HepG2 (cell line): ENCODE measurements around the gene CNTN5. TPM values are rescaled to one million over a fixed set of nuclear protein-coding genes. Genes with fewer than 3 reads are reported as not detected.

Experiments used
- ATF5 ChIP-seq: sonication (generic); formaldehyde crosslinking; IDR thresholded peaks from 2 replicates; pipeline ENCODE4 v1.4.0; 2020; ENCODE audit warnings: mild to moderate bottlenecking, low read depth, missing genetic modification reagents
- ELK4 ChIP-seq: sonication (generic); formaldehyde crosslinking; IDR thresholded peaks from 2 replicates; pipeline ENCODE4 v1.9.0; 2021; ENCODE audit warnings: missing genetic modification reagents, borderline replicate concordance
- GABPA ChIP-seq, 2 experiments: IDR thresholded peaks; 2 replicates each; pipeline ENCODE4 v1.6.1; 2011 to 2016; ENCODE audit warnings: low read depth in 2 of 2, low read length in 1 of 2, missing biosample characterization in 1 of 2, missing genetic modification characterization in 1 of 2
- HNF4G ChIP-seq, 2 experiments: sonication (generic) in 1 of 2; formaldehyde crosslinking in 1 of 2; IDR thresholded peaks; 2 replicates each; pipeline versions ENCODE4 v1.4.0 to v1.6.1; 2011 to 2020; ENCODE audit warnings: borderline replicate concordance in 2 of 2, low read depth in 2 of 2, mild to moderate bottlenecking in 2 of 2, low read length in 1 of 2, missing genetic modification reagents in 1 of 2, moderate library complexity in 1 of 2
- KLF13 ChIP-seq: sonication (generic); formaldehyde crosslinking; IDR thresholded peaks from 2 replicates; pipeline ENCODE4 v1.4.0; 2020; ENCODE audit warnings: mild to moderate bottlenecking, missing genetic modification reagents
- MATR3 ChIP-seq: sonication (generic); formaldehyde crosslinking; IDR thresholded peaks from 2 replicates; pipeline ENCODE4 v1.4.0; 2020; ENCODE audit warnings: missing genetic modification reagents
- MED1 ChIP-seq: sonication (generic); formaldehyde crosslinking; IDR thresholded peaks from 2 replicates; pipeline ENCODE4 v1.4.0; 2020; ENCODE audit warnings: missing genetic modification reagents
- PCBP1 ChIP-seq: fragments of 200-400 bp; formaldehyde crosslinking; IDR thresholded peaks from 2 replicates; pipeline ENCODE4 v1.6.1; 2017; ENCODE audit warnings: mild to moderate bottlenecking, low read depth, low read length, borderline replicate concordance
- POLR2AphosphoS5 ChIP-seq: IDR thresholded peaks from 2 replicates; pipeline ENCODE4 v1.6.1; 2012; ENCODE audit warnings: low read depth, low read length
- SETDB1 ChIP-seq: sonication (generic); formaldehyde crosslinking; IDR thresholded peaks from 2 replicates; pipeline ENCODE4 v1.5.1; 2020; ENCODE audit warnings: missing genetic modification reagents, mild to moderate bottlenecking, borderline replicate concordance
- SMAD1 ChIP-seq: sonication (generic); formaldehyde crosslinking; IDR thresholded peaks from 2 replicates; pipeline ENCODE4 v1.4.0; 2020; ENCODE audit warnings: missing genetic modification reagents, low read depth, mild to moderate bottlenecking, borderline replicate concordance
- SUZ12 ChIP-seq: fragments of 150-350 bp; IDR thresholded peaks from 2 replicates; pipeline ENCODE4 v1.6.1; 2014; ENCODE audit warnings: low read depth, low read length
- ZGPAT ChIP-seq: IDR thresholded peaks from 2 replicates; pipeline ENCODE4 v1.6.1; 2016; ENCODE audit warnings: mild to moderate bottlenecking
- ZNF121 ChIP-seq: sonication (generic); formaldehyde crosslinking; IDR thresholded peaks from 2 replicates; pipeline ENCODE4 v1.5.0; 2020; ENCODE audit warnings: mild to moderate bottlenecking, missing genetic modification reagents
- ZNF530 ChIP-seq: sonication (generic); formaldehyde crosslinking; IDR thresholded peaks from 2 replicates; pipeline ENCODE4 v1.5.0; 2020; ENCODE audit warnings: low read depth, mild to moderate bottlenecking, missing genetic modification reagents
- ZNF574 ChIP-seq: sonication (generic); formaldehyde crosslinking; IDR thresholded peaks from 2 replicates; pipeline ENCODE4 v1.4.0; 2020; ENCODE audit warnings: missing genetic modification reagents
- ZNF747 ChIP-seq: sonication (generic); formaldehyde crosslinking; IDR thresholded peaks from 2 replicates; pipeline ENCODE4 v1.8.1; 2023; ENCODE audit warnings: missing genetic modification reagents, mild to moderate bottlenecking, borderline replicate concordance
- ZNF766 ChIP-seq: sonication (generic); formaldehyde crosslinking; IDR thresholded peaks from 2 replicates; pipeline ENCODE4 v1.5.0; 2020; ENCODE audit warnings: missing genetic modification reagents, borderline replicate concordance
- ZNF841 ChIP-seq: sonication (generic); formaldehyde crosslinking; IDR thresholded peaks from 2 replicates; pipeline ENCODE4 v1.8.1; 2023; ENCODE audit warnings: missing genetic modification reagents, borderline replicate concordance
- polyA plus RNA-seq, 8 experiments: library from polyadenylated mRNA; depleted of rRNA in 3 of 8; stranded (reverse) in 7 of 8; unstranded in 1 of 8; fragments of >200 nt; fragmentation: Illumina TruSeq in 4 of 8; extraction: Trizol in 4 of 8; gene quantifications; 2 replicates each; pipeline versions ENCODE4 v1.2.1 to v1.2.3, GENCODE V29; 2011 to 2016; ENCODE audit warnings: low read depth in 4 of 8, missing spikeins in 1 of 8, mixed read lengths in 1 of 8; ENCODE audit not compliant: insufficient read depth in 1 of 8
- total RNA-seq, 5 experiments: library from RNA; depleted of rRNA; stranded (reverse); fragments of >200 nt; fragmentation: Illumina TruSeq; extraction: Trizol; gene quantifications; 2 replicates each; pipeline ENCODE4 v1.2.3, GENCODE V29; 2016; ENCODE audit warnings: low read depth in 1 of 5

The CNTN5 gene
- total and polyA plus RNA-seq, 2 of the 13 experiments (the other 11 are each of a cell fraction or from before 2014, with no cell fraction given), result not detected

- TF ChIP-seq ZGPAT (CRISPR knock-in tag) (peak; percentile 51; the same call in 1 of the 2 replicates), KLF13 (CRISPR knock-in tag) (no peak), PCBP1 (no peak), ZNF841 (no peak), SUZ12 (no peak), ELK4 (CRISPR knock-in tag) (no peak), SETDB1 (CRISPR knock-in tag) (no peak), ZNF530 (CRISPR knock-in tag) (no peak), HNF4G (IDR thresholded peaks at IDR 0.05; ENCODE audit: borderline replicate concordance, low read depth, low read length) (peak; percentile 52; the same call in 1 of the 2 replicates), HNF4G (CRISPR knock-in tag; IDR thresholded peaks at IDR 0.05; ENCODE audit: borderline replicate concordance, low read depth) (no peak), ZNF121 (CRISPR knock-in tag) (no peak), ZNF747 (CRISPR knock-in tag) (no peak), ZNF574 (CRISPR knock-in tag) (no peak), MED1 (peak; percentile 49; the same call in 1 of the 2 replicates), GABPA (IDR thresholded peaks at IDR 0.05; ENCODE audit: low read depth, low read length) (no peak), GABPA (CRISPR knock-in tag; IDR thresholded peaks at IDR 0.05; ENCODE audit: low read depth) (0 out of 2 replicates have a peak, but pooled peaks have one; percentile 22), ZNF766 (CRISPR knock-in tag) (no peak), ATF5 (CRISPR knock-in tag) (no peak), MATR3 (no peak), SMAD1 (CRISPR knock-in tag) (no peak), POLR2AphosphoS5 (no peak)
Measured at GRCh38 chr11:99257131-99257530, 236.4 kb downstream of the CNTN5 start (continued).
